ENCODE data around the gene MAGEB17.
"Not testable (repeated sequence)": the region's sequence is repeated elsewhere in the genome, so short reads cannot be mapped to it uniquely, and the experiment has no call there.

MAGEB17 gene

DNA sequence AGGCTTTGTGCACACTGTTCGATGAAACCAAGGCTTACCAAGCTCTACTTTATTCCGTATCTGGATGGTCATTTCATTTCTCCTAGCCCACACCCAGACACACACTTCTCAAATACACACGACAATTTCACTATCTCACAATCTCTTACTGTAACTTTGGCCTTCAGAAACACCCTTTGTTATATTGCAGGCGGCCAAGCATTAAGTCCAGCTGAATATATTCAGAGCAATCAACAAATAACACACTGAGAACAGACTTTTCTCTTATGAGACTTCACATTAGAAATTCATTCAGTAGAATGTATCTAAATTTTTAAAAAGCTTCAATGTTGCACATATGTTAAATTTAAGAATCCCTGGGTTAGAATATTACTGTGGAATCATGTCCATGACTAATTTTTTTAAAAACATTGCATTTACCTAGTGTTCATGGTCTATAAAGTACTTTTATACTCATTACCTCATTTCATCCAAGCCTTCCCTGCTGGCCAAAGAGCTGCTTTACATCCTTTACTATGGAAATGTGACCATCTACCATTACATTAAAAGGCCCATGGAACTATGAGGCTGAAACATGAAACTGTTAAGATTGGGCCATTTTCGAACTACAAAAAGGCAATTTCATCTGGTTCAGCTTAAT, 10.5 kb upstream of the MAGEB17 start:
- no peak for DNase-seq (ENCODE audit: low read depth)

DNA sequence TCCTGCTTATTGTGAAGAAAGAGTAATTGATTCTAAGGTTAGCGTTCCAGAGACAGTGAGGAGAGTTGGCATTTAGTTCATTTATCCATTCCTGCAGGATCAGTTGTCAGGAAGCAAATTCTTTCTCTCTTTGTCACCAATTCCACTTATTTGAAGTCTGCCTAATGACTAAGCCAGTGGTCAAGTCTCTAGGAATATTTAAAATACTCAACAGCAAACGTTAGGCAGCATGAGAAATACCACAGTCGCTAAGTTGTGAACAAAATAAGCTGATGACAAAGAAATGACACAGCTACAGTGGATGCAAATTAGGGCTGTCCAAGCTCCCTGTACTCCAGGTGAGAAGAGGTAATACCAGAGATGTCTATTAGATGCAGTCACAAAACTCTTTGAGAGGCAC, 6.6 kb upstream of the MAGEB17 start:
- no peak for DNase-seq (ENCODE audit: low read depth)

DNA sequence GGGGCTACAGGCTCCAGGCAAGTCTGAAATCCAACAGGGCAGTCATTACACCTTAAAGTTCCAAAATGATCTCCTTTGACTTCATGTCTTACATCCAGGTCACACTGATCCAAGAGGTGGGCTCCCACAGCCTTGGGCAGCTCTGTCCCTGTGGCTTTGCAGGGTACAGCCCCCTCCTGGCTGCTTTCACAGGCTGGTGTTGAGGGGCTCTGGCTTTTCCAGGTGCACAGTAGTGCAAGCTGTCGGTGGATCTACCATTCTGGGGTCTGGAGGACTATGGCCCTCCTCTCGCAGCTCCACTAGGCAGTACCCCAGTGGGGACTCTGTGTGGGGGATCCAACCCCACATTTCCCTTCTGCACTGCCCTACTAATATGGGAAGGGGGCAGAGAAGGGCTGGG, 6.1 kb upstream of the MAGEB17 start:
- DNase-seq (ENCODE audit: low read depth), result not testable (repeated sequence)

DNA sequence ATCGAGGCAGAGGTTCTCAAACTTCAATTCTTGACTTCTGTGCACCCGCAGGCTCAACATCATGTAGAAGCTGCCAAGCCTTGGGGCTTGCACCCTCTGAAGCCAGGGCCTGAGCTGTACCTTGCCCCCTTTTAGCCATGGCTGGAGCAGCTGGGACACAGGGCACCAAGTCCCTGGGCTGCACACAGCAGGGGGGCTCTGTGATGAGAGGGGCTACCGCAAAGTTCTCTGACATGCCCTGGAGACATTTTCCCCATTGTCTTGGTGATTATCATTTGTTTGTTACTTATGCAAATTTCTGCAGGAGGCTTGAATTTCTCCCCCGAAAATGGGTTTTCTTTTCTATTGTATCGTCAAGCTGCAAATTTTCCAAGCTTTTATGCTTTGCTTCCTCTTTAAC, 4.9 kb upstream of the MAGEB17 start:
- no peak for DNase-seq (ENCODE audit: low read depth)

DNA sequence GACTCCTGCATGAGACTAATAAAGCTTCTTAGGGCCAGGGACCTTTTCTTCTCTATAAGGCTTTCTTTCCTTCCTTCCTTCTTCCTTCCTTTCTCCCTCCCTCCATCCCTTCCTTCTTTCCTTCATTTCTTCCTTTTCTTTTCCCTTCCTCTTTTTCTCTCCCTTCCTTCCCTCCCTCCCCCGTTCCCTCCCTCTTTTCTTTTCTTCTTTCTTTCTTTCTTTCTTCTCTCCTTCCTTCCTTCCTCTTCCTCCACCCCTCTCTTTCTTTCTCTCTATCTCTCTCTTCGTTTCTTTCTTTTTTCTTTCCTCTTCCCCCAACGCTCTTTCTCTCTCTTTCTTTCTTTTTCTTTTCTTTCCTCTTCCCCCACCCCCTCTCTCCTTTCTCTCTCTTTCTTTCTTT, 2.5 kb upstream of the MAGEB17 start:
- DNase-seq (ENCODE audit: low read depth), result no peak

DNA sequence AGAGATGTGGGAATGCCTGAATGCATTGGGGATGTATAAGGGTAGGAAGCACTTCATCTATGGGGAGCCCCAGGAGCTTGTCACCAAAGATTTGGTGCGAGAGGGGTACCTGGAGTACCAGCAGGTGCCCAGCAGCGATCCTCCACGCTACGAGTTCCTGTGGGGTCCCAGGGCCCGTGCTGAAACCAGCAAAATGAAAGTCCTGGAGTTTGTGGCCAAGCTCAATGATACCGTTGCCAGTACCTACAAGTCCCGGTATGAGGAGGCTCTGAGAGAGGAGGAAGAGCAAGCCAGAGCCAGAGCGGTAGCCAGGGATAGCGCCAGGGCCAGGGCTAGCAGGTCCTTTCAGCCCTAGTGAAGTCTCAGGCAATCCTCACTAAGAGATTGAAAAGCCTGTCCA, 3.8 kb downstream of the MAGEB17 start:
- DNase-seq (ENCODE audit: low read depth), result no peak

DNA sequence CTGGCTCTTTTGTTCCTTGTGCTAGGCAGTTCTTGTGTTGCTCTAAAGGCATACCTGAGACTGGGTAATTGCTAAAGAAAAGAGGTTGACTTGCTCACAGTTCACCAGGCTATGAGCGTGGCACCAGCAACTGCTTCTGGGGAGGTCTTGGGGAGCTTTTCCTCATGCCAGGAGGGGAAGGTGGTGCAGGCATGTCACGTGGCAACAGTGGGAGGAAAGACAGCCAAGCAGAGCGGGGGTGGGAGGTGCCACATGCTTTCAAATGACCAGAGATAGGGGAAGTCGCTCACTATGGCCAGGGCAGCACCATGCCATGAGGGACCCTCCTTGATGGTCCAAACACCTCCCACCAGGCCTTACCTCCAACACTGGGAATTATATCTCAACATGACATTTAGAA, 4.7 kb downstream of the MAGEB17 start:
- DNase-seq (ENCODE audit: low read depth), result no peak

DNA sequence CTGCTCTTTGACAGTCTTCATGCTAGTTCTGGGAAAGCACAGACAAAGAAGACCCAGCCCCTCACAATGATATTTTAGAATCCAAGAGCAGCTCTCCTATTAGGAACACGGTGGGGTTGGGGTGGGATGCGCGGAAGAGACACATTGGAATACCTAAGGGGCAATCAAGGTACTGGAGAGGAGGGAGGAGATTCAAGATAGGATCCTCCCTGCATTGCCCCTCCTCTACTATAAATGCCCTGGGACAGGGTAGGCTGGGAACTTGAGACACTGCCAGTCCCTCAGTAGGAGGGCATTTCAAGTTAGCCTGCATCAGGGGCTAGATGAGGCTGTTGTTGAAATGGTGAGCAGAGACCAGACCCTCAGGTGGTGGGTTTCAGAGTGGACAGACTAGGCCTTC, 5.1 kb downstream of the MAGEB17 start:
- DNase-seq (ENCODE audit: low read depth), result no peak

DNA sequence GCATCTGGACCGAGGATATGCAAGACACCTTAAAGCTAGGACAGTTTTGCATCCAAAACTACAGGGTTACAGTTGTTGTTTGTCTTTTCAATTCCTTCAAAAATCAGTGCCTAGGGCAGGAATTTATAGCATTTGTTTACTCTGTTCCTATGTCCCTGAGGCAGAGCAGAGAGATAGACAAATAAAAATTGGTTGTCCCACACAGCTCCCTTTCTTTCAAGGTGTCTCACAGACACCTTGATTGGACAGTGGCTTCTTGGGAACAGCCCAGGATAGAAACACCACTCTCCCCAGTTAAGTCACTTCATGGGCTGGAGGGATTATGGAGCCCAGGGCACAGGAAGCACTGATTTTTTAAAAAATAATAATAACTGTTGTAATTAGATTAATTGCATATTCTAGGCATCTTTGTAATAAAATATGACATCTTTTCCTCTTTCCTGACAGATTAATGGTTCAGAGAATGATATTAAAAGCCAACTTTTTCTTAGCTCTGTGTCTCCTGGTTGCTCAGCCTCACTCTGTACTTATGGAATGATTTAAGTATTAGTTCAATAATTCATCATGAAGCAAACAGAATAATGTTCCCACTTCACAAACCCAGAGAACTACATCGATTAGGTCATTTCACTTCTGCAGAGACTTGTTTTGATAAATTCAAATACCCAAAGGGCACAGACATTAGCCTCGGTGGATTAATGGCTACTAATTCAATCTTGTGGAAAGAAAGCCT, 8.2 kb downstream of the MAGEB17 start:
- no peak for DNase-seq (ENCODE audit: low read depth)

DNA sequence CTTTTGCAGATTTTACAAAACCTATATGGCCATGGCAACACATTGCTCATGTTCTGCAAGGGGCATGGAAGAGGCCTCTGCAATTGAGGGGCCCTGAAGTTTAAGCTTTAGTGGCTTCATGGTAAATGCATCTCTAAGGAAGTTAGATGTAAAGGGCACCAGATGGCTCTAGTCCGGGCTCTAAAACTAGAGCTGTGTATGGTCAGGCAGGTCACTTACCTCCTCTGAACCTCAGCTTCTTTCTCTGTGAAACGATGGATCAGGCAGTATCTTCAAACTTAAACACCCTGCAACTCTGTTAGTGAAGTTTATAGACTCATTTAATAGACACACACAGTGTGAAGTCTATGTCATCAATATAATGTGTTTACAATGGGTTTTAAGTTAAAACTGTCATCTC, 10.0 kb downstream of the MAGEB17 start:
- no peak for DNase-seq (ENCODE audit: low read depth)

DNA sequence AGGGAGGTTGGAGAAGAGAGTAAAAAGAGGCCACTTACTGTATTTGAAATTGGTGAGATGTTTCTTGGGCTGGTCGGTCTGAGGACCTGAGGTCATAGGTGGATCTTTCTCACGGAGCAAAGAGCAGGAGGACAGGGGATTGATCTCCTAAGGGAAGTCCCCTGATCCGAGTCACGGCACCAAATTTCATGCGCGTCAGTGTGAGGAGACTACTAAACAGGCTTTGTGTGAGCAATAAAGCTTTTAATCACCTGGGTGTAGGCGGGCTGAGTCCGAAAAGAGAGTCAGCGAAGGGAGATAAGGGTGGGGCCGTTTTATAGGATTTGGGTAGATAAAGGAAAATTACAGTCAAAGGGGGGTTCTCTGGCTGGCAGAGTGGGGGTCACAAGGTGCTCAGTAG, 16.6 kb downstream of the MAGEB17 start:
- not testable (repeated sequence) for DNase-seq (ENCODE audit: low read depth)

DNA sequence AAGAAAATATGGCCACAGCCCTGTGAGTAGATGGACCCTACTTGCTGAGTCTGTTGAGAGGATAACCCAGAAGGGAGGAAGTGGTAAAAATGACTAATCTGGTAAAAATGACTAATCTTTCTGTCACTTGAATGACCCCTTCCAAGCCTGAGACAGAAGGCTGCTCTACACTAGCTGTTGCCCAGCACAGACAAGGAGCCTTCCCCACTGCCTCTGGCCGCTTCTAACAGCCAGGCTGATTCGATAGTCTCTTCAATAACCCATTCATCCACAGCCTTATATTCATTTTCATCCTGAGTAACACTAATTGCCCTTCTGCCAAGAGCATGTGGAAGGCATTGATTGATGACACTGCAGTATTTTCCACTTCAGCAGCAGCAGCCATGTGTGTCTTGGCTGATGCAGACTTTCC, 18.4 kb downstream of the MAGEB17 start:
- DNase-seq (ENCODE audit: low read depth), result no peak

DNA sequence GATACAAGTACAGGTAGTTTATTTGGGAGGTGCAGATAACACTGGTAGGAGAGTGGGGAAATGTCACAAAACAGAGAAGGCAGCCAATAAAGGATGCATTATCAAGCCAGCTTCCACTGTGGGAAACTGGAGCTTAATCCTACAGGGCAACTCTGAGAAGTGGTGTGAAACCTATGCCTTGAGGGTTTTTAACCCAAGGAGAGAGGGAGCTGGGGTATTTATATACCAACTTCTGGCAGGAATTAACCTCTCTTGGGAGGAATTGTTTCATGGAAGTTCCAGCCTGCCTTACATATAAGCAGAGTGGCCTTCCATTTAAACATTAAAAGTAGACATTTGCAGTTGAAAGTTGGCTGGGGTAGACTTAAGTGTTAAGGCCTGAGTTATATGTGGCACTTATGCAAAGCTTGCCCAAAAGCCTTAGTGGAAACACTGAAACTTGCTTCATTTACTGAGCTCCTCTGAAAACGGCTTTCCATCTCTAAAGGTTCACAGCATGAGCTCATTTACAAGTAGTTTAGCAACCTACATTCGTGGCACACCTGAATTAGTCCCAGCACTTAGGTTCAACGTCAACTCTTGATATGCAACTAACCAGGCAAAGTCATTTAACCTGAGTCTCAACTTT, 19.2 kb downstream of the MAGEB17 start:
- no peak for DNase-seq (ENCODE audit: low read depth)

DNA sequence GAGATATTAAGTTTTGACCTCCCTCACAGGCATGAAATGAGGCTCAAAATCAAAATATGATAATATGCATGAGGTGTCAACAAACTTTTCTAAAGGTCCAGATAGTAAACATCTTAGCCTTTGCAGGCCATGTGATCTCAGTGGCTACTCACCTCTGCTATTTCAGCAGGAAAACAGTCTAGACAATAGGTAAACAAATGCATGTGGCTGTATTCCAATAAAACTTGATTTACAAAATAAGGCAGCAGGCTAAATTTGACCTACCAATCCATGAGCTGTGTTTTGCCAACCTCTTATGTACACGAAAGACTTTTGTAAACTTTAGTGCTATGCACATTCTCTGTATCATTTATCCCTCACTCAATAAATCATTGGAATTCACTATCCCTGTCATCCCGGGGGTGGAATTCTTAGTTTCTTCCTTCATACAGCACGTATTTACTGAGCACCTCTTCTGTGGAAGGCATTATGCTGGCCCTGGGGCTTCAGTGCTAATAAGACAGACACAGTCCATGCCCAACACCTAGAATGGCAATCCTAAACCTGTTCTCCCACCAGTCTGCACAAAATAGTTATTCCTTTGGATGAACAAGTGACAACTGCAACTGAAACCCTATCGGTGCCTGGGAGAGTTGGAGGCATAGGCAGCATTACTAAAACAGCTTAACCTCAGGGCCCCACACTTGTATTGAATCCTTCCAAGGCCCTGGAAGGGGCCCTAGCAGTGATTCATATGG, 19.9 kb downstream of the MAGEB17 start:
- no peak for DNase-seq (ENCODE audit: low read depth)

DNA sequence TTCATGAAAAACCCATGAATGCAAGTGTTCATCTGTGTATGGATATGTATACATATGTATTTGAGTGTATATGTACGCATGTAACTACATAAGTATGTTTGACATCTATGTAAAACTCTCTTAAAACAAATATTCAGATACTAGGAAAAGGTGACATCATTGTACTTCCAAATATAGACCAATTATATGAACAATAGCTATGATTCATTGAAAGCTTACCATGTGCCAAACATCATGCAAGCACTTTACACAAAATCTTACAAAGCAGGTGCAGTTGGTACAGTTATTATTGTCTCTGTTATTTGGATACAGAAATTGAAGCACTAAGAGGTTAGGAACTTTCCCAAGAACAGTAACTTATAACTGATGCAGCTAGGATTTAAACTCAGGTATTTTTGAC, 21.4 kb downstream of the MAGEB17 start:
- no peak for DNase-seq (ENCODE audit: low read depth)

DNA sequence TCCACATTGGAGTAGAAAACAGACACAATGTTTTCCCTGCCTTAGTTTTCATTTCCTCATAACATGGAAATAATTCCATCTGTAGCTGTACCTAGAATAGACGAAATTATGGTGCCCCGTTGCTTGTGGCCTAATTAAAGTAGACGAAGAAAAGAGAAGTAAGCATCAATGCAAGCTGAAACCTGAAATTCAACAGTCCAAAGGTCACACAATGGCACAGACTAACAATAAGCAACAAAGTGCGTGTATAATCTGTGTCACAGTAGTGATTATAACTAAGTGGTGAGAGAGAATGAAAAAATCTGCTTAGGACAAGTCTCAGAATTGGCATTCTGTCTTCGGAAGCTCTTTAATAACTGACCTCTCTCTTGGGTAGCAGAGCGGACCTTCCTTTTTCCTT, 24.3 kb downstream of the MAGEB17 start:
- DNase-seq (ENCODE audit: low read depth), result no peak

DNA sequence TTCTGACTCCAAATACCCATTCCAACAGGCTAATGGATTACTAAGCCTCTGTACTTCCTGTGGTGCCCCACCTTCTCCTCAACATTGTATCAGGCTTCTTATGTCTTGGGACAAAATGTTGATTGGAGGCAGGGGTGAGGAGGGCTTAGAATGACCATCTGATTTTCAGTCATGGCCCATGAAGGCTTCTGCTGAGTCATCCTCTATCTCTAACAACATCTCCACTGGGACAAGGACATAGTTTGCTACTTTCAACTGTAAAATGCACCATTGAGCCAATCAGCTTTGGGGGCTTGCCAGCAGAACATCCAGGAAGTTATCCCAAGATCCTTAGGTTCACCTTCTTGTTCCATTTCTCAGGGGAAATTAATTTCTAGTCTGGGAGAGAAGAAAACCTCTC, 29.5 kb downstream of the MAGEB17 start:
- no peak for DNase-seq (ENCODE audit: low read depth)

DNA sequence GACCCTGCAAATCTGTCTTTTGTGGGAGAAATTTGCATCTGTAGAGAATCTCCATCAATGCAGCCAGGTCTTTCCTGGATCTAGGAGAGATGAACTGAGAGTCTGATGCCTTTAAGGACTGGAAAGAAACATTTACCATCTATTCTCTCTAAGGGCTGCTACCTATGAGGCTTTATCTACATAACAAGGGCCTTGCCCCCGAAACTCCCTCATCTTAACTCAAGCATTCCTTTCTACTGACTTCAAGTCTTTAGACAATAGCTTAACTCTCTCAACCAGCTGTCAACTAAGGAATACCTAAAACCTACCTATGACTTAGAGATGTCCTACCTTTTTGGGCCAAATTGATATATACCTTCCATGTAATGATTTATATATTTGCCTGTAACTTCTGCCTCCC, 32.1 kb downstream of the MAGEB17 start:
- no peak for DNase-seq (ENCODE audit: low read depth)

DNA sequence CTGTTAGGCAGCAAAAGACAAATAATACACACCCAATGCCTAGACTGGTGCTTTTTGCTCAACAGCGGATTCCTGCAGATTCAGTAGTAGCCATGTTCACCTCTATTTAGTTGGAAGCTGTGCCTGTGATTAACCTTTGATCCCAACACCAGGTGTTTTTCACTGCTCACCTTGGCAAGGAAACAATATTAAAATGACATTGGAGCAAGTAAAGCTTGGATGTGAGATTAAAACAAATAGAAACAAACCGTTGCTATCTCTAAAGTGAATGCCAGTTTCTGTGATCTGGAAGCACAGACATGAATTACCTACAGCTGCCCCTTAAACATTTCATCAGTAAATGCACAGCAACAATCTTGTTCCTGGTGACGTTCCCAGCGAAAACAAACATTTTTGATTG, 35.7 kb downstream of the MAGEB17 start:
- no peak for DNase-seq (ENCODE audit: low read depth)

DNA sequence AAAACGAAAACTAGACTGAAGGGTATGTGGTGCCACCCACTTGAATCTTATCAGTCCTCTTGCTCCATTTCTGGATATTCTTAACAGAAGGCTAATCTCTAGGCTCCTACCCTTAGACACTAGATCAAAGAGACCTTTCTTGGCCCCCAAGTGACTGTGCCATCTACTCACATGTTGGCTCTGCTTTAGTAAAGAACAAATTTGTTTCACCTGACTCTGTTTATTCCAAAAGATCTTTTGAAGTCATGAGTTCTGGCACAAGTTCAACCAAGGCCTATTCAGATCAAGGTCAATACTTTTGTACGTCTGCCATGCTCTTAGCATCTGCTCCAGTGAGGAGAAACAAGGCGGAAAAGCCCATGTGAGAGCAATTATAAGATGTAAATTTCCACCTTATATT, 37.3 kb downstream of the MAGEB17 start:
- DNase-seq (ENCODE audit: low read depth), result no peak

DNA sequence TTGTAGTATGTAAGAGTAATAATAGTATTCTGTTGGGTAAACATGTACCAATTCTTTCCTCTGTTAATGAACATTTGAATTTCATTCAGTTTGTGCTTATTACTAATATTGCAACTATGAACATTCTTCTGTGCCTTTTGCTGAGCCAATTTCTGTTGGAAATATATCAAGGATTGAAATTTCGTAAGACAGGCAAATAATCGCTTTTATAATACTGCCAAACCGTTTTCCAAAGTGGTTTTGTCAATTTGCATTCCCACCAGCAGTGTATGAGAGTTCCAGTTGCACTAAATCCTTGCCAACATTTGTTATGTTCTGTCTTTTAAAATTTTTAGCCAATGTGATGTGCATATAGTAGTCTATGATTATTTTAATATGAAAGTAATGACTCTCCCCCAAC, 38.6 kb downstream of the MAGEB17 start:
- DNase-seq (ENCODE audit: low read depth), result no peak

DNA sequence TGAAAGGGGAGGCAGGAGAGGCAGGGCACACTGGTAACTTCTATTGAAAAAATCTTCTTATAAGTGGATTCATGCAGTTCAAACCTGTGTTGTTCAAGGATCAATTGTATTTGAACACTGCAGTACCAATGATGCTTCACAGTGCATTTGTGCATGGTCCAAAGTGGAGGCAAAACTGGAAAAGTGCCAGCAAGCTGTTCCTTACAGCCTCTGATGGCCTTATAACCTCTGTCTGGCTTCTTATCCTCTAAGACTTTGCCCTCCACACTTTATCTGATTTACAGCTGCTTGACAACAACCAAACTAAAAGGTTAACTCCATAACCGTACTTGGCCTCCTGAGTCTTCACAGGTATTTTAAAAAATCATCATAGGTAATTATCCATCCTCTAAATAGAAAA, 40.4 kb downstream of the MAGEB17 start:
- no peak for DNase-seq (ENCODE audit: low read depth)

DNA sequence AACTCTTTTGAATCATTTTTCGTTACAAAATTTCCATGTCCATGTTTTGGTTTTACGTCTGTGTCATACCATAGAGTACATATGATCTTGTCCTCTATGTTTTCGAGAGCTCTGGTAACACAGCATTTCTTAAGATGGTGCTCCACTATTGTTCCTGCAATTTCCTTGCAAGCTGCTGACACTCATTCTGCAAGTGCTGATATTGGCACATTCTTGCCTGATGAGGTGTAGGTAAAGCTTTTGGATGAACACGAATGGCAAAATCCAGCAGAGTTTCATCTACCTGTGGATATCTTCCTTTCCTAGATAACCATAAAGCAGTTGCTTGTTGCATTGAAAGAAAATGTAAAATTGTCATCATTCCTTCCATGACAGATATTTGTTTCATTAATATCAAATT, 41.3 kb downstream of the MAGEB17 start:
- no peak for DNase-seq (ENCODE audit: low read depth)

All from activated T-cell treated with anti-CD3 and anti-CD28 coated beads for 24 hours (primary cell).